GM12865 (cell line): Measurements from ENCODE around the gene S100A12.

Experiments
- DNase-seq: peaks from one replicate; pipeline ENCODE4 v3.0.0; 2010; ENCODE audit warnings: low read depth
- H3K4me3 ChIP-seq: 2 replicates; pipeline ENCODE4 v1.5.1; 2011; ENCODE audit warnings: mild to moderate bottlenecking, low read depth, low read length, control low read depth
- CTCF ChIP-seq: IDR thresholded peaks from 2 replicates; pipeline ENCODE4 v1.5.1; 2011; ENCODE audit warnings: low read length, control low read depth, low read depth, inconsistent platforms; ENCODE audit not compliant: insufficient read depth; ENCODE audit errors: missing control alignments

Gene S100A12

GRCh38 chr1:153360190-153360589 is 15.2 kb downstream of the S100A12 start:
- no peak overlapping the region for H3K4me3 ChIP-seq
- no peak for DNase-seq

GRCh38 chr1:153359241-153359640 is 16.2 kb downstream of the S100A12 start:
- no peak overlapping the region for H3K4me3 ChIP-seq
- TF ChIP-seq CTCF, result no peak
- DNase-seq, result no peak

More at GRCh38 chr1:153360190-153360589, 15.2 kb downstream of the S100A12 start:
- no peak for TF ChIP-seq CTCF

GRCh38 chr1:153358691-153358975 is 16.8 kb downstream of the S100A12 start:
- no peak for TF ChIP-seq CTCF
- H3K4me3 ChIP-seq, result no peak overlapping the region
- no peak for DNase-seq

- DNase-seq, result no peak
- no peak within 1 kb of the TSS for H3K4me3 ChIP-seq
These were observed 17.3 kb downstream of the S100A12 start, which contains the start of gene S100A9 for GRCh38 chr1:153357853-153358690. Gene S100A9, plus strand, starts transcription at chr1:153357854. Its CDS starts 430 bp downstream, at chr1:153358284.

GRCh38 chr1:153357076-153357852 is 18.2 kb downstream of the S100A12 start:
- TF ChIP-seq CTCF, result no peak
- H3K4me3 ChIP-seq, result no peak overlapping the region
- DNase-seq, result no peak

More at GRCh38 chr1:153357853-153358690, 17.3 kb downstream of the S100A12 start, which contains the start of gene S100A9:
- TF ChIP-seq CTCF, result no peak

GRCh38 chr1:153356392-153357075 is 18.9 kb downstream of the S100A12 start:
- no peak for DNase-seq
- H3K4me3 ChIP-seq, result no peak overlapping the region
- no peak for TF ChIP-seq CTCF
